Mammary epithelial cell (primary cell): ENCODE data around the gene PRPF19.

ENCODE experiments used
- EZH2 ChIP-seq: IDR thresholded peaks from 2 replicates; pipeline ENCODE4 v1.6.1; 2012; ENCODE audit warnings: low read length, inconsistent platforms, borderline replicate concordance
- TF ChIP-seq, protein P1 (sequence below), 2 donors: IDR thresholded peaks in 1 of 2; conservative IDR thresholded peaks in 1 of 2; 2 replicates each; pipeline ENCODE4 v1.5.1; 2011 to 2012; ENCODE audit warnings: inconsistent platforms in 2 of 2, low read length in 2 of 2, mild to moderate bottlenecking in 2 of 2, control low read depth in 1 of 2, low read depth in 1 of 2; ENCODE audit not compliant: insufficient read depth in 1 of 2; ENCODE audit errors: extremely low read depth in 1 of 2

DNA sequence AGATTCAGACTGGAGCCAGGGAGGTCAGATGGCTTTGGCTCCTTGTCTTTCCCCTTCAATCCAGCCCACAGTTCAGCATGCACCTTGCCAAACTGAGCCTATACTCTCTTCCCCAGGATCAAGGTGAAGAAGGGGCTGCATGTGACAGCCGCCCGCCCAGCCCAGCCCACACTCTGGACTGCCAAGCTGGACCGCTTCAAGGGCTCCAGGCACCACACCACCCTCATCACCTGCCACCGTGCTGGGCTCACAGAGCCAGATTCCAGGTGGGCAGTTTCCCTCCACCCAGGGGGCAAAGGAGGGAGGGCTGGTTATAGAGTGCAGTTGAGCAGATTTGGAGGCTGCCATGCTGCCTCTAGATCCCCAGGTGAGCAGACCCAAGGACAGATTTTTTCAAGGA, 24.0 kb upstream of the PRPF19 start:
- TF ChIP-seq, protein P1, sequence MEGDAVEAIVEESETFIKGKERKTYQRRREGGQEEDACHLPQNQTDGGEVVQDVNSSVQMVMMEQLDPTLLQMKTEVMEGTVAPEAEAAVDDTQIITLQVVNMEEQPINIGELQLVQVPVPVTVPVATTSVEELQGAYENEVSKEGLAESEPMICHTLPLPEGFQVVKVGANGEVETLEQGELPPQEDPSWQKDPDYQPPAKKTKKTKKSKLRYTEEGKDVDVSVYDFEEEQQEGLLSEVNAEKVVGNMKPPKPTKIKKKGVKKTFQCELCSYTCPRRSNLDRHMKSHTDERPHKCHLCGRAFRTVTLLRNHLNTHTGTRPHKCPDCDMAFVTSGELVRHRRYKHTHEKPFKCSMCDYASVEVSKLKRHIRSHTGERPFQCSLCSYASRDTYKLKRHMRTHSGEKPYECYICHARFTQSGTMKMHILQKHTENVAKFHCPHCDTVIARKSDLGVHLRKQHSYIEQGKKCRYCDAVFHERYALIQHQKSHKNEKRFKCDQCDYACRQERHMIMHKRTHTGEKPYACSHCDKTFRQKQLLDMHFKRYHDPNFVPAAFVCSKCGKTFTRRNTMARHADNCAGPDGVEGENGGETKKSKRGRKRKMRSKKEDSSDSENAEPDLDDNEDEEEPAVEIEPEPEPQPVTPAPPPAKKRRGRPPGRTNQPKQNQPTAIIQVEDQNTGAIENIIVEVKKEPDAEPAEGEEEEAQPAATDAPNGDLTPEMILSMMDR (conservative IDR thresholded peaks at IDR 0.05 in 1 of 2, IDR thresholded peaks at IDR 0.05 in 1 of 2; ENCODE audit: extremely low read depth in 1 of 2, insufficient read depth in 1 of 2, low read depth in 1 of 2, low read length in 2 of 2) = no peak
- TF ChIP-seq EZH2 = no peak
